Measurements from ENCODE around the gene PRAMEF7. TPM values are rescaled to one million over a fixed set of nuclear protein-coding genes. Genes with fewer than 3 reads are reported as not detected.
"Not testable (repeated sequence)": the region's sequence is repeated elsewhere in the genome, so short reads cannot be mapped to it uniquely, and the experiment has no call there.

PRAMEF7 gene
- not detected for total RNA-seq

DNA sequence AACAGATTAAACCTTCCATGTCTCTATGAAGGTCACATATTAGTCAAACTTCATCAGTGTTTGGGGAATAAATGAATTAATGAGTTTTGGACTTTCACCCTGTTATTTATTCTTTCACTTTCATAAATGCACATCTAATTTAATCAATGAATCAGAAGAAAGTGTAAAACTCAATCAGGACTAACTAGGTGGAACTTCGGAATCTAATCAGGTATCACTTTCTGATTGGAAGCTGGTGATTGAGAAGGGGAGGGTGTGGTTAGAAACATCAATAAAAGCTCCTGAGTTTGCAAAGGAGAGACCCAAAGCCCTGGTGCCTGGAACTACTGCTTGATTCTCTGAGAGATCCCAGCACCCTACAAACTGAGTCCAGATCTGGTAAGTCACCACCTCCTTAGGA, at the start of gene PRAMEF7:
PRAMEF7 (plus strand) TSS at position 301 of the 400 bp plus-strand sequence. CDS start 1,083 bp downstream, outside the sequence.
- H3K36me3 Mint-ChIP-seq; H3K27ac Mint-ChIP-seq; H3K9me3 Mint-ChIP-seq (ENCODE audit: low read depth); H3K4me1 Mint-ChIP-seq; DNase-seq; ATAC-seq; H3K4me3 Mint-ChIP-seq; H3K27me3 Mint-ChIP-seq; CTCF ChIA-PET: not testable (repeated sequence)

DNA sequence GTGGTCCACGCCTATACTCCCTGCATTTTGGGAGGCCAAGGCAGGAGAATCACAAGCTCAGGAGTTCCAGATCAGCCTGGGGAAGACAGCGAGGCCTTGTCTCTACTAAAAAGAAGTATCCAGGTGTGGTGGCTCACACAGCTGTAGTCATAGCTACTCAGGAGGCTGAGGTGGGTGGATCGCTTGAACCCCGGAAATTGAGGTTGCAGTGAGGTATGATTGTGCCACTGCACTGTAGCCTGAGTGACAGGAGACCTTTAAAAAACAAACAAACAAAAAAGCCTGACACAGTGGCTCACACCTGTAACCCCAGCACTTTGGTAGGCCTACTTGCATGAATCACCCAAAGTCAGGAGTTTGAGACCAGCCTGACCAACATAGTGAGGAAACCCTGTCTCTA, 38.0 kb upstream of the PRAMEF7 start:
- H3K27ac Mint-ChIP-seq; H3K4me3 Mint-ChIP-seq; H3K27me3 Mint-ChIP-seq; H3K36me3 Mint-ChIP-seq; CTCF ChIA-PET; H3K4me1 Mint-ChIP-seq; H3K9me3 Mint-ChIP-seq (ENCODE audit: low read depth); DNase-seq; ATAC-seq: not testable (repeated sequence)

DNA sequence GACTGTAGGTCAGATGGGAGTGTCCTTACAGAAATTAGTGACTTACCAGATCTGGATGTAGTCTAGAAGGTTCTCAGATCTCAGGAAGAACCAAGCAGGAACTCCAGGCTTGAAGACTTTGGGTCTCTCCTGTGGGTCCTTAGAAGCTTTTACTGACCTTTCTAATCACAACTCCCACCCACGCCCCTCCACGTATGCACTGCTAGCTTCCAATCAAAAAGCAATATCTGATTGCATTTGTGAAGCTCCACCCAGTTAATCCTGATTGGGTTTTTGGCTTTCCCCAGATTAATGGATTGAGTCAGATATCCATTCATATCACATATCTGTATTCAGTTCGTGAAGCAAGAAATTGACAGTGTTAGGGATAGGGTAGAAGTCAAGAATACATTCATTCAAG, 30.3 kb upstream of the PRAMEF7 start, which contains the start of gene PRAMEF4:
PRAMEF4 (minus strand) TSS at position 101 of the 400 bp plus-strand sequence. CDS start 2,807 bp downstream, outside the sequence.
- H3K4me1 Mint-ChIP-seq; CTCF ChIA-PET; ATAC-seq; H3K27ac Mint-ChIP-seq; H3K9me3 Mint-ChIP-seq (ENCODE audit: low read depth); H3K36me3 Mint-ChIP-seq; H3K27me3 Mint-ChIP-seq; DNase-seq; H3K4me3 Mint-ChIP-seq: not testable (repeated sequence)

DNA sequence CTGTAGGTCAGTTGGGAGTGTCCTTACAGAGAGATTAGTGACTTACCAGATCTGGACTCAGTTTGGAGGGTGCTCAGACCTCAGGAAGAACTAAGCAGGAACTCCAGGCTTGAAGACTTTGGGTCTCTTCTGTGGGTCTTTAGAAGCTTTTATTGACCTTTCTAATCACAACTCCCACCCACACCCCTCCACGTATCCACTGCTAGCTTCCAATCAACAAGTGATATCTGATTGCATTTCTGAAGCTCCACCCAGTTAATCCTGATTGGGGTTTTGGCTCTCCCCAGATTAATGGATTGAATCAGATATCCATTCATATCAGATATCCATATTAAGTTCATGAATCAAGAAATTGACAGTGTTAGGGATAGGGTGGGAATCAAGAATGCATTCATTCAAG, 18.2 kb upstream of the PRAMEF7 start, which contains the start of gene PRAMEF10:
PRAMEF10 (minus strand) TSS at position 101 of the 400 bp plus-strand sequence. CDS start 2,423 bp downstream, outside the sequence.
- H3K4me3 Mint-ChIP-seq; ATAC-seq; H3K36me3 Mint-ChIP-seq; H3K27me3 Mint-ChIP-seq; DNase-seq; H3K9me3 Mint-ChIP-seq (ENCODE audit: low read depth); H3K27ac Mint-ChIP-seq; CTCF ChIA-PET; H3K4me1 Mint-ChIP-seq: not testable (repeated sequence)

DNA sequence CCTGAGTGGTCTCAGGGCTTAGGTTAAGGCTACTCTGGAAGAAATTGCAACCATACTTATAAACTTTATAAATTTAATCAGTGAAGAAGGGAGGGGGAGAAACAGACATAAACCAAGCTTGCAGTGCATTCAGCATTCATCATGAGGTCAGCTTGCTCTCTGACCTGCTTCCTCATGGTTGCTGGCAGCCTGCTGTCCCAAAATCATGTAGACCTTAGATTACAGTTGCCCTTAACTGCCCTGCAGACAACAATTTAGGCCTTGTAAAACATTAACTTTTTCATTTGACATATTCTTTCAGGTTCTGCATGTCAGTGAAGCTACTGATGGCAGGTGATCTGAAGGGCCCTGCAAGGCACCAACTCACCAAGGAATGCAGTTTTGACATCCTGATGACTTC, 17.2 kb upstream of the PRAMEF7 start:
- H3K27ac Mint-ChIP-seq; H3K4me3 Mint-ChIP-seq; CTCF ChIA-PET; DNase-seq; H3K4me1 Mint-ChIP-seq; ATAC-seq; H3K36me3 Mint-ChIP-seq; H3K9me3 Mint-ChIP-seq (ENCODE audit: low read depth); H3K27me3 Mint-ChIP-seq: not testable (repeated sequence)

DNA sequence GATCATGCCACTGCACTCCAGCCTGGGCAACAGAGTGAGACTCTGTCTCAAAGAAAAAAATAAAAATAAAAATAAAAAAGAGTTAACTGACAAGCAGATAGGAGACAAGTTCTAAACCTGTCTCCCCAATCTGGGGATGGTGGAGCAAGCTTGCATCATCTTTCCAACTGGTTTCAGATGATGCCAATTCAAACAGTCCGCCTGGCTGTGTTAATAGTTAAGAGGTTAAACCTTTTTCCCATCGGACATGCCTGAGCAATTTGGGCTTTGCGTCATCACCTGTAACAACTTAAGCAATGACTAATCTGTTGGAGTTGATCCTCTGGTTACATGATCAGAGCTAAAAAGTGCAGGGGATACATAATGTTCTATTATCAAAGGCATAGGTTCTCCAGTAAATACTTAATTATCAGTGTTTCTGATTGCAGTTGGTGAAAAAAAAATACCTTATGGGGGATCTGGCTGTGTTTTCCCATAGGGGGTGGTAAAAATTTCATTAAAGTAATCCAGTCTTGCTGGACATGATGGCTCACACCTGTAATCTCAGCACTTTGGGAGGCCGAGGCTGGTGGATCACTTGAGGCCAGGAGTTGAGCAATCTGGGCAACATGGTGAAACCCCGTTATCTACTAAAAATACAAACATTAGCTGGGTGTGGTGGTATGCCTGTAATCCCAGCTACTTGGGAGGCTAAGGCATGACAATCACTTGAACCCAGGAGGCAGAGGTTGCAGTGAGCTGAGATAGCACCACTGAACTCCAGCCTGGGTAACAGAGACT, 12.4 kb upstream of the PRAMEF7 start:
- H3K9me3 Mint-ChIP-seq (ENCODE audit: low read depth); H3K27me3 Mint-ChIP-seq; H3K4me3 Mint-ChIP-seq; H3K27ac Mint-ChIP-seq; H3K4me1 Mint-ChIP-seq; ATAC-seq; CTCF ChIA-PET; DNase-seq; H3K36me3 Mint-ChIP-seq: not testable (repeated sequence)

DNA sequence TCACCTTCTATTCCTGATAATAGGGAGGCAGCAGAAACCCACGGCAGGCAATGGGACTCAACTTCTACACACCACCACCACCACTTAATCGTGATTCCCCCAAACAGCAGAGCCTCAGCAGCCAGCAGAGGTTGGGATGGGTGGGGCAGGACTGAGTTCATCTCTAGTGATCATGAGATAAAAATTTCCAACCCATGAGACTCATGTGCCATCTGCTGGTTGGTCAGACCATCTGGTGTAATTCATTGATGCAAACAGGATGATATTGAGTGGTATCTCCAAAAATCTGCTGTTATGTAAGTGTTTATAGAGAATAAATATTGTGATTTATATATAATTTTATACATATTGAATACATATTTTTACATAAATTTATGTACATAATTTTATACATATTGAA, 5.3 kb downstream of the PRAMEF7 start:
- not testable (repeated sequence) for DNase-seq

DNA sequence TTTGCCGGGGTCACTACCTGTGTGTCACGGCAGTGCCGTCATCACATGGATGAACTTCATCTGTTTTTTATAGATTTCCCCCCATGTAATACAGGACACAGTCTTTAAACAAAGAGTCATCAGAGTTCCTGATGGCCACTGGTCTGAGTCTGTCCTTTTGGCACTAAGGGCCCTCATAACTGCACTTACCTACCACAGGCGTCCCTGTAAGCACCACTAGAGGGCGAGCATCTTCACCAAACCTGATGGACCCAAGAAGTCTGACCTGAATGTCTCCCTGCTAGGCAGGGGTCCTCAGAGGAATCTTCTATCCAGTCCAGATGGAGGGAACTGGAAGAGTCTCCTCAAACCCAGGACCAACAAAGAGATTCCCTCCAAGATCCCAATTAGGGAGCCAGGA, 8.0 kb downstream of the PRAMEF7 start:
- H3K36me3 Mint-ChIP-seq; H3K27me3 Mint-ChIP-seq; H3K27ac Mint-ChIP-seq; ATAC-seq; H3K4me3 Mint-ChIP-seq; DNase-seq; H3K4me1 Mint-ChIP-seq; H3K9me3 Mint-ChIP-seq (ENCODE audit: low read depth); CTCF ChIA-PET: not testable (repeated sequence)

More for the DNA sequence above, 5.3 kb downstream of the PRAMEF7 start:
- H3K27ac Mint-ChIP-seq; H3K27me3 Mint-ChIP-seq; H3K9me3 Mint-ChIP-seq (ENCODE audit: low read depth); H3K36me3 Mint-ChIP-seq; ATAC-seq; CTCF ChIA-PET; H3K4me1 Mint-ChIP-seq; H3K4me3 Mint-ChIP-seq: not testable (repeated sequence)

DNA sequence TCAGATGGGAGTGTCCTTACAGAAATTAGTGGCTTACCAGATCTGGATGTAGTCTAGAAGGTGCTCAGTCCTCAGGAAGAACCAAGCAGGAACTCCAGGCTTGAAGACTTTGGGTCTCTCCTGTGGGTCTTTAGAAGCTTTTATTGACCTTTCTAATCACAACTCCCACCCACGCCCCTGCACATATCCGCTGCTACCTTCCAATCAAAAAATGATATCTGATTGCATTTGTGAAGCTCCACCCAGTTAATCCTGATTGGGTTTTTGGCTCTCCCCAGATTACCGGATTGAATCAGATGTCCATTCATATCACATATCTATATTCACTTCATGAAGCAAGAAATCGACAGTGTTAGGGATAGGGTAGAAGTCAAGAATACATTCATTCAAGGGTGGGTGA, 31.1 kb downstream of the PRAMEF7 start, which contains the start of gene PRAMEF6:
PRAMEF6 (minus strand) TSS at position 101 of the 400 bp plus-strand sequence. CDS start 5,062 bp downstream, outside the sequence.
- H3K27ac Mint-ChIP-seq; H3K4me1 Mint-ChIP-seq; H3K27me3 Mint-ChIP-seq; ATAC-seq; H3K36me3 Mint-ChIP-seq; H3K4me3 Mint-ChIP-seq; DNase-seq; CTCF ChIA-PET; H3K9me3 Mint-ChIP-seq (ENCODE audit: low read depth): not testable (repeated sequence)

Other genes with a start within 250 kb of the PRAMEF7 start
- gene AADACL3, start 200.5 kb upstream of the PRAMEF7 start, total RNA-seq: not detected
- not detected for gene CFAP107, start 170.4 kb upstream of the PRAMEF7 start, total RNA-seq
- not detected for gene PRAMEF12, start 142.9 kb upstream of the PRAMEF7 start, total RNA-seq
- gene PRAMEF1, start 125.2 kb upstream of the PRAMEF7 start, total RNA-seq: not detected
- not detected for gene PRAMEF11, start 85.2 kb upstream of the PRAMEF7 start, total RNA-seq
- not detected for gene HNRNPCL1, start 67.9 kb upstream of the PRAMEF7 start, total RNA-seq
- not detected for gene PRAMEF2, start 59.5 kb upstream of the PRAMEF7 start, total RNA-seq
- not detected for gene PRAMEF4, start 30.4 kb upstream of the PRAMEF7 start, total RNA-seq
- not detected for gene PRAMEF10, start 18.3 kb upstream of the PRAMEF7 start, total RNA-seq
- not detected for gene PRAMEF6, start 31.0 kb downstream of the PRAMEF7 start, total RNA-seq
- not detected for gene PRAMEF27, start 140.0 kb downstream of the PRAMEF7 start, total RNA-seq
- not detected for gene HNRNPCL3, start 144.2 kb downstream of the PRAMEF7 start, total RNA-seq
- gene PRAMEF25, start 154.2 kb downstream of the PRAMEF7 start, total RNA-seq: not detected
- not detected for gene HNRNPCL2, start 200.2 kb downstream of the PRAMEF7 start, total RNA-seq
- gene PRAMEF26, start 239.4 kb downstream of the PRAMEF7 start, total RNA-seq: not detected
- gene HNRNPCL4, start 249.0 kb downstream of the PRAMEF7 start, total RNA-seq: not detected

Data from activated CD8-positive, alpha-beta memory T cell treated with anti-CD3 and anti-CD28 coated beads, Interleukin-2, amount 10 ng/mL, durations not matched to agents 7 days and 5 days (primary cell).